ENCODE data around the gene RFX2.

DNA sequence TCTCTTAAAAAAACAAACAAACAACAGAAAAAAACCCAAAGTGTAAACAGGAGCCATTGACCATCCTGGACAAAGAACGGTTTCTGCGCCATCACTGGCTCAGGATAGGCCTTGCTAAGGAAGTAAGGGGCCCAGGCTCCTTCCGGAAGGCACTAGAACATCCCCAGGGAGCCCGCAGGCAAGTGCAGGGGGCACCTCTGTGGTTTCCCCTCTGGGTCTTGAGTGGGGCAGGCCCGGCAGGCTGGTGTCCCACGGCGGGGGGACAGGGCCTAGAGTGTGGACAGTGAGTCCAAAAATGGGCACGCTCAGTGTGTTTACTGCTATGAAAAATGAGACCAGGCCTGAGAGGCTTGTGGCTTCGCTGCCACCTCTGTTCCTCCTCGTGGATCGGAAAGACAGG lies 117.5 kb downstream of the RFX2 start:
- TF ChIP-seq GATA3 (IDR thresholded peaks at IDR 0.05; ENCODE audit: low read depth, low read length): no peak
- TF ChIP-seq GATA2 (IDR thresholded peaks at IDR 0.05; ENCODE audit: low read depth, low read length): no peak
